Stimulated activated CD4-positive, alpha-beta T cell treated with anti-CD3 and anti-CD28 coated beads, Interleukin-2, amount 100 ng/mL, for 48 hours (primary cell): ENCODE measurements around the gene PJA1.

ENCODE experiments used
- DNase-seq, 2 donors: peaks; one replicate each; pipeline ENCODE4 v3.0.0-alpha.2; 2020

PJA1 gene

DNA sequence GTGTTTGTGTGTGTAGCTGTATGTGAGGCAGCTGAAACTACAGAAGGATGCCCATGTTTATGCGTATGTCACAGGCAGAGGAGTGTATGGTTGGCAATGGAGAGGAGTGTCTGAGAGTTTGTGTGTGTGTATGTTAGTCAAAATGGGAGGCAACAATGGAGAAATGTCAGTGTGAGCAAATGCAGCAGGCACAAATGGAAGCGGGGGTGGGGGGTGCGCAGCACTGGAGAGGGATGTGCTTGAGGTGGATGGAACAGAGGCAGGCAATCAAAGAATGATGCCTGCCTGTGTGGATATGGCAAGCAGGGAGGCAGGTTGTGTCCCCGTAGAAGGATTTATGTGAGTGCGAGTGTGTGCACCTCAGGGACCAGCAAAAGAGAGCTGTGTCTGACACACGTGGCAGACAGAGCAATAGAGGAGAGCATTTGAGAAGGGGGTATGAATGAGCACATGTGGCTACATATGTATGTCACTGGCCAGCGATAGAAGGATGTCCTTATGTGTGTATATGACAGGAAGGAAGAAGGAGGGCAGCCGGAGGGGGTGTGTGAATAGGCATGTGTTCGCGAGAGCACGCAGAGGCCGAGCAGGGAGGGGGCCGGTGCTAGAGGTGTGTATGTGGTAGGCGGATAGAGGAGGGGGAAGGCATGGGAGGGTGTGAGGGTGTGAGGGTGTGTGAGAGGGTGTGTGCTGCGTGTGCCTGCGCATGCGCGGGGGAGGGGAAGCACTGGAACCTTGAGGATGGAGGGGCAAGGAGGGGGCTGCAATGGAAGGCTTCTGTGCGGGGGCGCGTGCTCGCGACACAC, 1.1 kb downstream of the PJA1 start:
- DNase-seq: peak; percentile 8 to 13

DNA sequence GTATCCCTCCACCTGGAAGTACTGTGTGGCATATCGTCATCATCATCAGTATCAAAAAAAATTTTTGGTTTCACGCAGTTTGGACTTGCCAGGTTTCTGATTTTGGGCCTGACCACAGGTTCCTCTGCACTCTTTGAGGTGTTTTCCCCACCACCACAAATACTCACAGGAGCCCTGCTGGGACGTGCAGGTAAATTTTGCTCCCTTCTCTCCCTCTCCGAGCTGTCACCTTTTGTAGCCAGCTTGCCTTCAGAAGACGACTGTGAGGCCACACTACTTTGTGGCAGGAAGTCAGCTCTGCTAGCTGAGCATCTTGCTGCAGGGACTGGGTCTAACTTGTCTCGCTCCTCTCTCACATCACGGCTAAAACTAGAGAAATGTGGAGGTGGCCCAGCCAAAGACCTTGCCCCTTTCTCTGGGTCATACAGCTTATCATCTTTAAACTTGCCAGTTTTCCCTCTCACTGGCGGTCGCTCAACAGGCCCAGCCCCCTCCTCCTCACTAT, 2.8 kb downstream of the PJA1 start:
- no peak for DNase-seq

DNA sequence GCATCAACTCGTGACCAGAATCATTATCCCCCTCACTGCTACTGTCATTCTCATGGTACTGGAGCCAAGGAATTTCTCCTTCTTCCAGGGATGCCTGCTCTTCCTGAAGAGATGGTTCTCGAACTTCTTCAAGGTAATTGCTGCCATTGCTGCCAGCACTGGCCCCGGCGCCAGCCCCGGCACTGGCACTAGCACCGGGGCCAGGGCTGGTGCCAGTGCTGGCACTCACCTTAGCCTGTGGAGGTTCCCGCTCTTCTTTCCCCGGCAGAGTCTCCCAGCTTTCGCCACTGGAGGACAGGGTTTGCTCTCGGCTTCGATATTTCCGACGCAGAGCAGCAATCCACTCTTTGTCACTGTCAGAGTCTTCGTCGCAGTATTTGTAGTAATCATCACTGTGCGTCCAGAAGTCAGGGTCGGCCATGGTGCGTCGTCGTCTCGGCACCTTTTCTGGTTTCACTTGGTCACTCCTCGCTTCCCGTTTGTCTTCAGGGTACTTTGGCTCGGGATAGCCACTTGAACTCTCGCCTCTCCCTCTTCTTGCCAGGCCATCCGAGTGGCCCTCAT, 3.4 kb downstream of the PJA1 start:
- DNase-seq: no peak

DNA sequence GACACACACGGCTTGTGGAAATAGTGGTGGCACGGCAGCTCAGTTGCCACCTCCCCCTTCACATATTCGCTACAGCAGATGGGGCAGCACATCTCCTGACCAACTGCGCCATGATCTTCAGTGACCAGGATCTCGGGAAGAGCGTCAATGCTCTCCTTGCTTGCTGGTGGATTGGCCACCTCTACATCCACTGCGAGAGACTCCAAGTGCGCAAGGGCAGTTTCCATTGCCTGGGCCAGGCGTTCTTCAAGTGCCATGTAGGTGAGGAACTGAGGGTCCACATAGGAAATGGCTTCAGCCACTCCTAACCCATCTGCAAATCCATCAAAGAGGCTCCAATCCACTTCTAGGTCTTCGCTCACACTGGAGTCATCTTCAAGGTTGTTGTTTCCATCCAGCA, 3.9 kb downstream of the PJA1 start:
- DNase-seq: no peak

DNA sequence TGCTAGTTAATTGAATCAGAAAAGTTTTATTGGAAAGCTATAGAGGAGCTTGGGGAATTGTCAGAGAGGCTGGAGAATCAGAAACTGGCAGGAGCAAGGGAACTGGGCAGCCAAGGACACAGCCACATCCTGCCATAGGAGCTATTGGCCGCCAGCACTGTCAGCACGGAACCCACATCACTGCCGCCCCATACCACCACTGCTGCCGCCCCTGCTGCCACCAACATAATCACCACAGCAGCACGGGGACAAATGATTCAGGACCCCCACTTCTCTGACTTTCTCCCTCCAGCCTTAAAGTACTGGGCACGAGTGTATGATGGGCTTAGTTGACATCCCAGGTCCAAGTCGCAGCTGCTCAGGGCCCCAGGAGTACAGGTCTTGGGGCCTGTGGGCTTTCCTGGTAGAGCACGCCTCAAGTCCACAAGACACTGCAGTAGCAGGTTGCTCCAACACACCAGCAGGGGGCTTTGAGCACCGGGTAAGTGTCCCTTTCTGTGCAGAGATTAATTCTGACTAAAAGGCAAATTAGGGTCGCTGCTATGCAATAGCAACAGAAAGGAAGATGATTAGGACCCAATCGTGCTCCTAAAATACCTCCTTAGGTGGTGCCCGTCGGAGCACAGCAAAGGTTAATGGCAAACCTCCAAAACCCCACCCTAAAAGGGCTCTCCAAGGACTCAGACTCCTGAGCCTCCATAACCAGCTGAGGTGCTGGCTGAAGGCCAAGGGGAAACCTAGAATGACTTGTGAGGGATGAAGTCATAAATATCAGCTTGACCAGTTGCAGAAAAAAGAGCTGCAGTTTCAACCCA, 6.9 kb downstream of the PJA1 start:
- peak in 1 of 2 donors; percentile 7 for DNase-seq

DNA sequence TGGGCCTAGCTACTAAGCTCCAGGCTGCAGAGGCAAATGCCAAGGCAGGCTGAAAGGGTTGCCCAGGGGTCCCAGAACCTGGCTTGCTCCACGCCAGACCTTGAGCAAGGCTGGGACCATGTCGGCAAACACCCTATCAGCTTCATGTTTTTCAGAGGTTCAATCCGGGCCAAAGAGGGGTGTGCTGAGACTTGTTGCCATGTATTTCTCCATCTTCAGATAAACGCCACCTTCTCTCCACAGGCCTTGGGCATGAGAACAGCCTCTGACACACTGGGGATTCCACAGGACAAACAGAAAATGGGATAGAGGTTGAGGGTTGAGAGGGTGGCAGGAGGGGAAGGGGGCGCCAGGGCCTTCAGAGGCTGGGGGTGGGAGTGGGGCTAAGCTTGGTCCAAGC, 8.6 kb downstream of the PJA1 start:
- no peak for DNase-seq

DNA sequence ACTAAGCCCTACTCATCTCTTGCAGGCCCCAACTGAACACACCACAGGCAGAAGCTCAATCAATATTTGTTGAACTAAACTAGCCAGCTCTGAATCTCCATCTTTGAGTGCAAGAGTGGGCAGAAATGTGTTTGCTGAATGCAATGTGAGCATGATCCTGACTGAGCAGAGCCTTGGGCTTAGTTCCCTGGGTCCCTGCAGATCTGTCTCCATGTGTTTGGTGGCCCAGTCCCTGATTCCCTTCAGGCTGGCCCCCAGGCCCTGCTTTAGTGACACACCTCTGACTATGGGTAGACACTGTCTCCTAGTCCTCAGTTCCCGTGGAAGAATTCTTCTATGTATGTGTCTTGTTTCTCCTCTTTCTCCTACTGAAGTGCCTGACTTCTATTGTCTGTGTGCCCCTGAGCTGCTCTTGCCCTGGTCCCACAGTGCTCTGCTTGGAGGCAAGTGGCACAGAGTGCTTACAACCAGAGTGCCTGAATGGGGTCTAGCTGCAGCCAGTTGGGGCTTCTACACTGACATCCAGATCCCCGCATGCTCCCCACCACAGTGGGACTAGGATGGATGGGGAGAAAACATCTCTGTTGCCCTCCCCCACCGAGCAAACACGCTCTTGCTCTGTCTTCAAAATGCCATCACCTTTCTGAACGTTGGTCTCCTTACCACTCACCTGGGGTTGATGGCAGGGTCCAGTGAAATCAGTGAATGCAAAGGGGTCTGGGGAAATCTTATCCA, 9.3 kb downstream of the PJA1 start:
- DNase-seq: no peak

DNA sequence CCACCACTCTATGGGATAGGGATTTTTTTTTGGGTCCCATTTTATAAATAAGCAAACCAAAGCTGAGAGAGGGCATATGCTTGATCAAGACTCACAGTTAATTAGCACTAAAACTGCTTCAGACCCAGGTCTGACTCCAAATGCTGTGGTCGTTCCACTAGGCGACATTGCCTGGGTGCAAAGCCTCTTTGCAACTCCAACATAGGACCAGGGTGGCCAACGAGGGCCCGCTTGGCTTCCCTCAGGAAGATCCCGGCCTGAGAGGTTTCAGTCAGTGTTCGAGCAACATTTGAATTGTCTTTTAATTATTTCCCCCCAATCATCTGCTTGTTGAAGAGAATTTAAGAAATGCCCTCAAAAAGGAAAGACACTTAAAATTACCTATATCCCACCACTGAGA, 11.2 kb downstream of the PJA1 start:
- no peak for DNase-seq

DNA sequence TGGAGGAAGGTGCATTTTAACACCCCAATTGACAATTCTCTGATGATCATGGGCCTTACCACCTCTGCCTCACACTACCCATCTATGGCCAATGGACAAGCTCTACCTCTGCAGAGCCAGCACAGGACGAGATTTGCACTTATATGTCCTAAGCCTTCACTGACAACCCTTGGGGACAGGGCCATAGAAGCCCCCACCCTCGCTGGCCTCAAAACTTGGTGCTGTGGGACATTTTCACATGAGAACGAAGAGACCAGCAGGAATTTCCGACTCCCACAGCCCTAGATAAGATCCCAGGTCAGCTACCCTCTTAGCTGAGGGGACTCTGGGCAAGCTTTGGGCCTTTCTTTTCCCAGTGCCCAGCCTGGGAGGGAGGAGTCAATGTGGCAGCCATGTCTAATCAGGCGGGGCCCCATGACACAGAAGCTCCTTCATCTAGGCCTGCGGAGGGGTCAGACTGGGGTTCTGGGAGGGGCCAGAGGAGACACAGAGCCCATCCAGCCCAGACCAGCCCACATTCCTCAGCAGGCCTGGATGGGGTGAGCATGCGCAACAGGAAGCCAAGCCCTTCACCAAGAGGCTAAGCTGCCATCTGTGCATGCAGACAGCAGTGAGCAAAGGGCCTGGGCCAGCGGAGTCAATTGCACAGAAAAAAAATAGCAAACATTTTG, 12.1 kb downstream of the PJA1 start:
- no peak for DNase-seq

DNA sequence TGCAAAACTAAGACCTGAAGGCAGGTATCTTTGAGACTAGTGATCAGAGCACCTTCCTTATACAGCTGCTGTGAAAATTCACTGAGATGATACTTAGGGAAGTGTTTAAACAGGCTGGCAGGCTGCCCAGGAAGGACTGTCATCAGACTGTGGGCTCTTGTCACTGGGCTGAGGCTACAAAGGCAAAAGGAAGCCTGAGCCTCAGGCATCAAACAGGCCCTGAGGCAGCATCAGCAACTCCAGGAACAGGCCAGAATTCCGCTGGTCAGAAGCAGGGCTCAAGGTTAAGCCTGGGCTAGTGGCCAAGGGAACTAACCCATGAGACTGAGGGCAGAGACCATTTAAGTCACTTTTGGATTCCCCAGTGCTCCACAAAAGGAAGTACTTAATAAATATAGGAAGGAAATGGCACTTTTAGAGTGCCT, 12.8 kb downstream of the PJA1 start:
- no peak for DNase-seq

DNA sequence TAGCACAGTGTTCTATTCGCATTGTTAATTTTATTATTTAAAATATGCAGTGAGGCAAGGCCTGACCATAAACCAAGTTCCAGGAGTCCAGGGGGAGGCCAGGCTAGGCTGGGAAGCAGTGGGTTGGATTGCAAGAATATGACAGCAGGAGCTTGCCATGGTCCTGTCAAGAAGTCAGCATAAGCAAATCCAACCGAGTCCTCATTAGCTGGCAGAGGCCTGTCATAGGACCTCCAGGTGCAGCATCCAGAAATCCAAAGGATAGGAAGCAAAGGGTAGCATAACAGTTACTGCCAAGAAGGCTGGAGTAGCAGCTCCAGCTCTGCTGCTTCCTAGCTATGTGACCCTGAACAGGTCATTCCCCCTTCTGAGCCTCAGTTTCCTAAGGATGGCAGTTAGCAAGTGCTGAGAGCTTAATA, 13.4 kb downstream of the PJA1 start:
- no peak for DNase-seq

DNA sequence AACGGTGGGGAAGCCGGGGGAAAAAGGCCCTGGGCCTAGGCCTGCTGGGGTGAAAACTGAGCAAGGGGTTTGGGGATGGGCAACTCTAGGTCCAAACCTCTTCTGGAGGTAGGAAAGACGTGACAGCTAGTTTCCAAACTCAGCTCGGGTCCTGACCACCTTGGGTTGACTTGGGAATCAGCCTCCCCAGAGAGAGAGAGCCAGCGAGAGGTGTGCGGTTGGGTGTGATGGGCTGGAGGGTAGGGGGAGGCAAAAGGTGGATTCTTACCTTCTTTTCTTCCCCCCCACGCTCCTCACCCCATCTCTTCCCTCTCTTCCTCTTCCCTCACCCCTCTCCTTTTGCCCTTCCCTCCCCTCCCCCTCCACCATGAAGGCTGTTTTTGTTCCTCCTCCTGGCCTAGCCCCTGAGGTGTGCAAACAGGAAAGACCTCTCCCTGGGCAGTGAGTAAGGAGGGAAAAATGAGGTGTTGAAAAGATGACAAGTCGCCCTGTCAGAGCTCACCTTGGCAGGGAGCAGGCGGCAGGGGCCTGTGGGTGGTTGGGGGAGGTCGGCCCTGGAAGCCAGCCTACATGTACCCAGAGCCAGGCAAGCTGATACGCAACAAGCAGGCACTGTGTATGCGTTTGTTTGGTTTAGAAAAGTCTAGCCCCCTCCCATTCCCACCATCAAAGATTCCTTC, 14.8 kb downstream of the PJA1 start:
- DNase-seq: no peak

DNA sequence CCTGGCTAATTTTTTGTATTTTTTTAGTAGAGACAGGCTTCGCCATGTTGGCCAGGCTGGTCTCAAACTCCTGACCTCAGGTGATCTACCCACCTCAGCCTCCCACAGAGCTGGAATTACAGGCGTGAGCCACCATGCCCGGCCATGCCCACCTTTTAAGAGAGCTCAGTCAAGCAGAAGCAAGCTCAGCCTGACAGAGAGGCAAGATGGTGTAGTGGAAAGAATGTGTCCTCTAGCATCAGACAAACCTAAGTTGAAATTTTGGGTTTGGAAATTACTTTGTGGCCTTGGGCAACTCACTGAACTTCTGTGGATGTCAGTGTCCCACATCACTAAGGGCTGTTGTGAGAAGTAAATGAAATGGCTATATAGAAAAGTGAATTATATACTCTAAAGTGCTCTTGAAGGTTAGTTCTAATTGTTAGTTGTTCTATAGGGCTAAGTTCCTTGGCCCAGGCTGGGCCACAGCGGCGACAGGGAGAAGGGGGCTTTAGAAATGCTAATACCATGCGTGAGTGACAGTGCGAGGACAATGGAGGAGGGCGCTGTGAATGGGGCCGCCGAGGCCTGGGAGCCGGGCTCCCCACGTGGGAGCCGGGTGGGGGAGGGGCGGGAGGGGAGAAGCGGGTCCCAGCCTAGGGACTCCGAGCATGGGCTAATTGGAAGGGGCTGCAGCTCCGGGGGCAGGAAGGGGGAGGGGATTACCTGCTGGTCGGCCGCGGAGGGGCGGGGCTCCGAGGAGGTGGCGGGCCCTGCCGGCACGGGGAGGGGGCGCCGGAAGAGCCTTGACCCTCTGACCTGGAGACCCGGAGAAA, 15.6 kb downstream of the PJA1 start:
- no peak for DNase-seq

DNA sequence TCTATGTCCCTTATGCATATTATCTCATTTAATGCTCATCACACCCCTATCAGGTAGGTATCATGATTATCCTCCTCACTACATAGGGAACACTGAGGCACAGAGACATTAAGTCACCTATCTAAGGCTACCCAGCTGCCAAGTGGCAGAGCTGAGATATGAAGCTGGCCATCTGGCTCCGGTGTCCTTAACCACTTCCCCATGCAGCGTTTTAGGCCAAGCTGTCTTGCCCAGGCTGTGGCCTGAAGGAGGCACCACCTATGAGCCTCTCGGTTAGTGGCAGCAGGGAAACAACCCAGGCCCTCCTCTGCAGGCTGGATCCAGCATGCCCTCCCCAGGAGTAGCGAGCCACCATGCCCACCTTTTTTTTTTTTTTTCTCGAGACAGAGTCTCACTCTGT, 16.3 kb downstream of the PJA1 start:
- no peak for DNase-seq

DNA sequence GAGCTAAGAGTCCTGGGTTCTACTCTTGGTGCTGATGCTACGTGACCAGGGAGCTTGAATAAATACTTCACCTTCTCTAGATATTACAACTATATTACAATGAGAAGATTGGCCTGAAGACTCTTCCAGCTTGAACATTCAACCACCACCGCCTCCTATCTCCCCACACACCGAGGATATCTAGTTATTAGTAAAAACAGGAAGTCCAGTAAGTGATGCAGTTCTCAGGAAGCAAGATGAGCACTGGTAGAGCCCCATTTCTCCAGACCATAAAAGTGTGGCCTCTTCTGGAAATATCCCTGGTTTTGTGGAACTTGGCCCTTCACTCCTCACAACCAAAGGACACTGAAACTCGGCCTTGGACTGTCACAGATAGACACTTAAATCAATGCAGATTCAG, 18.5 kb downstream of the PJA1 start:
- DNase-seq: no peak

DNA sequence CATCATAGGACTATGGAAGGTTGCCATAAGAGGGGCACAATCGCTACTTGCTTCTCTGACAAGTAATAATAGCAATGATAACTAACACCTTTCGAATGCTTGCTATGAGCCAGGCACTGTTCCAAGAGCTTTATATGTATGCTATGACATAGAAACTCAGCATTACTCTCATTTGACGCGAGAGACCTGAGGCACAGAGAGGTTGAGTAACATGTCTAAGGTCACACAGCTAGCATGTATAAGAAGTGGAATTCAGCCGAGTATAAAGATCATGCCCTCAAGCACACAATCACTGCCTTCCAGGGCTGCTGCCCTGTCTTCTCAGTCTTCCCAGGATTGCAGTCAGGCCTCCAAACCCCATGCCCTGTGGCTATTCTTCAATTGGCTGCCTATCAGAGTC, 19.5 kb downstream of the PJA1 start:
- DNase-seq: no peak

DNA sequence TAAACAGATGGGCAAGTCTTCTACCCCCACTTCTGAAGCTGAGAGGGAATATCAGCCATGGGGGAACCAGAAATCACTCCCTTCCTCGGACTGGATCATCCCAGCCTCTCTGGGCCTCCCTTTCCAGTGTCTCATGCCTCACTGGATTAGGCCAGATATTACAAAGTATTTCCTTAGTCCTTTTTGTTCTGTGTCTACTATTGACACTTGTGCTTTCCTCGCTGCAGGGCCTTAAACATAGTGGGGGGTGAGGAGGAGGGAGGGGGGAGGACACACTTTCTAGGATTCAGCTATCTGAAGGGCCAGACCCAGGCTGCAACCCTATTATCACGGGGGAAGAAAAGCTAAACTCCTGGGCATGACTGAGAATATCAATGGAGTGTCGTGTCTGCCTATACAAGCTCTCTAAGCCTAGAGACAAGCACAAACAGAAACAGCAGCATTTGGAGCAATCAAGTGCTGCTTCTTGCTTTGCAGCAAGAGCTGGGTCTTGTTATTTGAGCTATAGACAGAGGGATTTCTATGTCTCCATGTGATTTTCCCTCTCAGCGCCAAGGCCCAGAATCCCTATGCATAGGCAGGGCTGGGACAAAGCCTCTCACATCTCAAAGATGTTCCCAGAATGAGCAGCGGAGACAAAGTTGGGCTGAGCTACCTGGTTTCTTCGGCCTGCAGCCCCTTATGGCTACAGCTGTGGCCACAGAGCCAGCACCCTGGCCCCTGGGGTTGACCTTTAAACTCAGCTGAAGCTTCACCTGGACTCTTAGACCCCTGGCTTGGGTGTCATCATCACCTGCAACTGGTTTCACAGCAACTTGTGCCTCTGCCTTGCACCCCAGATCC, 20.2 kb downstream of the PJA1 start:
- no peak for DNase-seq

DNA sequence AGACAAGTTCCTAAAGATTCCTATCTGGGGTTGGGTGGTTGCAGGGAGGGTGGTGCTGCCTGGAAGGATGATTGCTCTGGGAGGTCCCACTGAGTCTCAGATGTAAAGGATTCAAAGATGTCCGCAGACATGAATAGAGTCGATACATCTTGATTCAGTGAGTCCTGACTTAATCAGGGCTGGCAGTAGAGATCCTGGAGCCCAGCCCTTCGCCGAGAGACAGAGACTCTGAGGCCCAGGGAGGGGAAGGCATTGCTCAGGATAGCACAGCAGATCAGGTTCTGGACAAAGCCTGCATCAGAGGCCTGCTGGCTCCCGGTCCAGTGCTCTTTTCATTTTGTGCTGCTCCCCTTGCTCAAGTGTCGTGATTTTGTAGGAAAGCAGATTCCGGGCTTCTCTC, 21.7 kb downstream of the PJA1 start:
- DNase-seq: no peak

DNA sequence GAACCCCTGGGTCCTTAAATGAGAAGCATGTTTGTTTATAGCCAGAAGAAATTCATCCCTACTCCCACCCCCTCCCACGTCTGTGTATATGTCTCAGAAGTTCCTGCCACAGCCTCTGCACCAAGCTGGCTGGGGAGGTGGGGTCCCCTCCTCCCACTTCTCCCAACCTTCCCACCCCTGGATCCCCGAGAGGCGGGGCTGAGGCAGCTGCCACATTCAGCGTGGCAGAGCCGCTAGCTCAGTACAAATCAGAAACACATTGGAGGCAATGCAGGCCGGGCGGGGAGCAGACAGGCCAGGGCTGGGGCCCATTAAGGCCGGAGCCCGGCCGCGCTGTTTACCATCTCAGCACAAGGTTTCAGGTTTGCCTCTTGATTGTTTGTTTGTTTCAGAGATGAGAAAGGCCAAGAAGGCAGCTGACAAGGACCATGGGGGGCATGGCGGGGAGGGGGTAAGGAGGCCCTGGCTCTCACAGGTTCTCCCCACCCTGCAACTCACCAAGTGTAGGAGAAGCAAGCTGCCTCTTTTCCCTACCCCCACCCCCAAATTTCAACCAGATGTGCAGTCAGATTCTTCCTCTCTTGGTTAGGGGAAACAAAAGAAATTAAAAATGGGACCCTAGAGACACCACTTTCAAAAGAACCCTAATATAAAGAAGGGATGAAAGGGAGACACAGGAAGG, 22.3 kb downstream of the PJA1 start:
- DNase-seq: no peak
